Peyer's patch (tissue), 4 donors: Measurements from ENCODE around the gene RILP.

Experiments used
- CTCF ChIP-seq, 6 experiments: fragments of 450-650 bp in 4 of 6; fragments of 200-600 bp in 2 of 6; sonication (generic) in 1 of 6; IDR thresholded peaks; one replicate each; pipeline ENCODE4 v1.5.1; 2017 to 2019; ENCODE audit warnings: antibody characterized with exemption in 6 of 6, mild to moderate bottlenecking in 3 of 6, moderate library complexity in 1 of 6
- POLR2A ChIP-seq, 2 donors: fragments of 450-650 bp; IDR thresholded peaks; one replicate each; pipeline ENCODE4 v1.5.1; 2017; ENCODE audit warnings: antibody characterized with exemption in 2 of 2, mild to moderate bottlenecking in 2 of 2, moderate library complexity in 2 of 2

DNA sequence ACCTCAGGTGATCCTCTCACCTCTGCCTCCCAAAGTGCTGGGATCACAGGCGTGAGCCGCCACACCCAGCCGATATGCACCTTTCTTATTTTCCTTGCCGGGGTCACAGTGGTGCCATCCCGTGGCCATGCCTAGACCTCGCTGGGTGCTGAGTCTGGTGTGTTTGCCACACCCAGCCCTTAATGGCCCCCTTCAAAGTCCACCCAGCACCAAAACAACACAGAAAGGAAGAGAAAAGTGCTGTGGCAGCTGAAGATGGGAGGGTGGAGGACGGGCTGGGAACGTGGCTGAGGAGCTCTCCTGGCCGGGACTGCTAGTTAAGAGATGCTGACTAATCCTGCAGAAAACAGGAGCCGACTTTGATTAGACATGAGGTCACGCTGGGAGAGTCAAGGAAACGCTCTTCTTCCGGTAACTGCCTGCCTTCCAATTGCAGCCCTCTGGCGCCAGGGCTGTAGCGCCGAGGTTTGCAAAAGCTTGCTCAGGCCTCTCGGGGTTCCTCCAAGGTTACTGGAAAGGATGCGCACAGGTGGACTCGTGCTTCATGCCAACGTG lies 32.0 kb downstream of the RILP start:
- peak in 3 of 6 experiments; percentile 50 to 73 (median 58) for TF ChIP-seq CTCF (IDR thresholded peaks at IDR 0.05)
- peak; percentile 24 to 49 for TF ChIP-seq POLR2A (IDR thresholded peaks at IDR 0.05)
